Measurements from ENCODE around the gene NDOR1.

NDOR1 gene

DNA sequence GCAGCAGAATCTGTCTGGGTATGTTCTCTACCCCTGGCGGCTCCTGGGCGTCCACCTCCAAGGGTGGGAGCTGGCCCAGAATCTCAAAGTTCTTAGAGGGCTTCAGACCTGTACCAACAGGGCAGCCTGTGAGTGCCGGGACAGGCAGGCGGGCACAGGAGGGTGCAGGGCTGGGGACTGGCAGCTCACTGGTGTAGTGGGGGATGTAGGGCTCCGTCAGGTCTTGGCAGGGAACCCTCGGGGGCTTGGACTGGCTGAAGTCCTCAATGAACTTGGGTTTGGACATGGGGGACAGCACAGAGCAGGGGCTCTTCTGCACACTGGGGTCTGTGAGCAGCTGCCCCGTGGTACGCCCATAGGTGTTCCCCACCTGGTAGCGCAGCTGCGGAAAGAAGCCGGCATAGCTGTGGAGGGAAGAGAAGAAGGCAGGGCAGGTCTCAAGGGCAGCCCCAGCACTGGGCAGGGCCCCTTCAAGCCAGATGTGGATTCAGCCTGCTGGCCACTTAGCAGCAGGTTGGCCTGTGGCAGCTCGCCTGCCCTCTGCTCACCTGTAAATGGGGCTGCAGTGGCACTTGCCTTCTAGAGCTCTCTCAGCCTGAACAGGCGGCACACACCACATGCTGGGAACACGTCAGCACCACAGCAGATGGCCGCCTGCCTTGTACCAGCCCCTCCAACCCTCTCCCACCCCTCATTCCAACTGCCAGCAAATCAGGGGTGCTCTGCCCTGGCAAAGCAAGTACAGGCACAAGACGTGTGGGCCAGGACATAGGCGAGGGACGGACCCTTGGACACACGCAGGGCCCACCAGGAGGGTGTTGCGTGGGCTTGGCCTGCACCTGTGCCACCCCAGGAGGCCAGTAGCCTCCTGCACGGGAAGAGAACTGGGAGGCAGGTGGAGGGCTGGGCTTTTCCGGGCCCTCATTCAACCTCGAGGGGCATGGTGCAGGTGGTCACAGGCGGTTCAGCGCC is 40.2 kb downstream of the NDOR1 start:
- DNase-seq = no peak

DNA sequence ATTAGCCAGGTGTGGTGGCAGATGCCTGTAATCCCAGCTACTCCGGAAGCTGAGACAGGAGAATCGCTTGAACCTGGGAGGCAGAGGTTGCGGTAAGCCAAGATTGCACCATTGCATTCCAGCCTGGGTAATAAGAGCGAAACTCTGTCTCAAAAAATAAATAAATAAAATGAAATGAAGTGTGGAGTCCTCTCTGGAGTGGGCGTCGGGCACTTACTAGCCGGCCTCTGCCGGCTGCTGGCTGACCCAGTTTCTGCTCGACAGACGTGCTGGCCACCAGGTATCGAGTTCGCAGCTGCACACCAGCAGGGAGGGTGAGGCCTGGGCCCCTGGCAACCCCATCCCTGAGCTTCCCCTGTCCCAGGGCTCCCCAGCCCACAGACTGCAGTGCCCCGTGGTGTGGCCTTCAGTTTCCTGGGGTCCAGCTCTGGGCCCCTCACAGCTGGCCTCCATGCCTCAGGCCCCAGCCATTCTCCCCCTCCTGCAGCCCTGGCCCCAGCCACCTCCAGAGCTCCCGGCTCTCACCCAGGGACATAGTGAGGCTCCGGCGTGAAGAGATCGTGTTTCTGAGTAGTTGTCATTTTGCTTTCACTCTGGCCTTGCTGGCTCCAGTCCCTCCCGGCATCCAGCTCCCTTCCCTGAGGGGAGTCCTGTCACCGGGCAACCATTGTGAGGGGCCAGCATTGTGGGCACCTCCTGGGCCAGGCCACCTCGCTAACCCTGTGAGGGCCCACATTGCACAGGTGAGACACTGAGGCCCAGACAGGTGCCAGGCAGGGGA is 41.8 kb downstream of the NDOR1 start:
- DNase-seq = no peak

DNA sequence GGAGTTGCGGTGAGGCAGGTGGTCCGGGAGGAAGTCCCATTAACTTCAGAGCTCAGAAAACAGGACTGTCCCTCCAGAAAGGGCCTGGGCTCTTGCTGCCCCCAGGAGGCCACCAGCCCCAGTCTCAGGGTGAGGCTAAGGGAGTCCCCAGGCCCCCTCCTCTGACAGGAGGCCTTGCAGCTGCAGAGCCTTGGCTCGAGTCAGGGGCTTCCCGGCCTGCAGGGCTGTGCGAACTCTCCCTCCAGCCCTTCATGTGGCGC is 42.3 kb downstream of the NDOR1 start:
- DNase-seq = no peak

DNA sequence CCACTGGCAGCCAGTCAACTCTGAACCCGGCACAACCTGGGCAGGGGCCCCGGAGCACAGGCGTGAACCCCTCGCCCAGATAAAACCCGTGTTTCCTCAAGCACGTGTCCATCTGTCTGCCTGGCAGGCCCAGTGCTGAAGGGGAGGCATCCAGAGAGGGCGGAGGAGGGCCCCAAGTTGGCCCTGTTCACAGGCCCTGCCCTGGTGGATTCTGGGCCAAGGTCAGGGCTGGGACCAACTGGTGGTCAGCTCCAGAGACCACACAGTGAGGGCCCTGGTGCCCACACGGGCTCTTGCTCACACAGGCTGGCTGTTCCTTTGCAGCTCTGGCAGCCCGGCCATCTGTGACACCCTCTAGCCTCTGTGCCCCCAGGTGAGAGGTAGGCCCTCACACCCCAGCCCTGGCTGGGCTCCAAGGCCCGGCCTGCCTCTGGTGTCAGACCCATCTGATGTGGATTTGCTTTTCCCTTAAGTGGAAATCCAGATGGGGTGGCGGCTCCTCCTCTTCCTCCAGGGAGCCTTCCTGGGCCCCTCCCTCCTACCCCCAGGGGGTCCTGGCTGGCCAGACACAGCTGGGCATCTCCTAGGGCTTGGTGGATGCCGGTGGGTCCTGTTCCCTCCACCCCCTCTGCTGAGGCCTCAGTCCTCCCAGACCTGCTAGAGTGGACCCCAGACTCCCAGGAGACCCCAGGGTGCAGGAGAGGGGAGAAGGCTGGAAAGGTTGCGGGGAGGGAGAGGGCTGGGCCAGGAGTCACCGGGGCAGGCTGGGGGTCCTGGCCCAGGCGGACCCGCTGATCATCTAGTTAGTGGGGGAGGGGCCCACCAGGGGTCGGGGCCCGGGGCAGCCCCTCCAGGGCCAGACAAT is 45.1 kb downstream of the NDOR1 start:
- no peak for DNase-seq

DNA sequence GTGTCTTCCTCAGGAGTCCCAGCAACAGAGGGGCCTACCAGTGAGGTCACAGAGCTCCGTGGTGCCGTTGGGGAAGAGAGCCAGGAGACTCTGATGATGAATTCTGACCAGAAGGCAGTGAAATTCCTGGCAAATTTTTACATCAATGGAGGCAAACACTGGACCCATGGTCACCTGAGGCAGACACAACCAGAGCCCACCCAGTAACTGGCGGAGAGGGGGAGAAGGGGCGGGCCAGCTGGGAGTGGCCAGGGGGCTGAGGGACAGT is 45.6 kb downstream of the NDOR1 start, which contains the start of gene STPG3:
STPG3 (plus strand) TSS at position 93 of the 268 bp plus-strand sequence; CDS start at position 94, 1 bp downstream.
- no peak for DNase-seq

DNA sequence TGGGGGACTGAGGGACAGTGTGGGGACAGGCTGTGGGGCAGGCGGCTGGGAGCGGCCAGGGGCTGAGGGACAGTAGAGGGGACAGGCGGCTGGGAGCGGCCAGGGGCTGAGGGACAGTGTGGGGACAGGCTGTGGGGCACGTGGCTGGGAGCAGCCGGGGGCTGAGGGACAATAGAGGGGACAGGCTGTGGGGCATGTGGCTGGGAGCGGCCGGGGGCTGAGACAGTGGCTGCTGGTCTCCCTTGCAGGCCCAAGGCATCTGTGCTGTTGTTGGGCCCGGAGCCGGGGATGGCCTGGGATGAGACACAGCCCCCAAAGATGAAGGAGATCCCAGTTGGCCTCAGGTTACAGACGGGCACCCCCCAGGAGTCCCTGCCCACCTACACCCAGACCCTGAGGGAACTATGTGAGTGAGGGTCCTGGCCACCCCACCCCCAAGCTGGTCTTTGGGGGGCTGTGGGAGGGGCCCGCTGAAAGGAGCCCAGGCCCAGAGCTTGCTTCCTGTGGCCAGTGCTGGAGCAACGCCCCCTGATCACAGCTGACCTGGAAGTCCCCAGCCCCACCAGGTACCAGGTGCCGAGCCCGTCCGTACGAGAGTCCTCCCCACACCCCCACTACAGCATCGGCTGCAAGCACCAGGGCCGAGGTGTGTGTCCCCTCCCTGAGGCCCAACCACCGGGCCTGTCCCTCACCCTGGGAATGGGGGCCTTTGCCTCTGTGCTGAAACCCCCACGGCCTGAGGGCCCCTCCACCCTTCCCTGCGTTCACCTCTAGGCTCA is 46.2 kb downstream of the NDOR1 start:
- no peak for DNase-seq

DNA sequence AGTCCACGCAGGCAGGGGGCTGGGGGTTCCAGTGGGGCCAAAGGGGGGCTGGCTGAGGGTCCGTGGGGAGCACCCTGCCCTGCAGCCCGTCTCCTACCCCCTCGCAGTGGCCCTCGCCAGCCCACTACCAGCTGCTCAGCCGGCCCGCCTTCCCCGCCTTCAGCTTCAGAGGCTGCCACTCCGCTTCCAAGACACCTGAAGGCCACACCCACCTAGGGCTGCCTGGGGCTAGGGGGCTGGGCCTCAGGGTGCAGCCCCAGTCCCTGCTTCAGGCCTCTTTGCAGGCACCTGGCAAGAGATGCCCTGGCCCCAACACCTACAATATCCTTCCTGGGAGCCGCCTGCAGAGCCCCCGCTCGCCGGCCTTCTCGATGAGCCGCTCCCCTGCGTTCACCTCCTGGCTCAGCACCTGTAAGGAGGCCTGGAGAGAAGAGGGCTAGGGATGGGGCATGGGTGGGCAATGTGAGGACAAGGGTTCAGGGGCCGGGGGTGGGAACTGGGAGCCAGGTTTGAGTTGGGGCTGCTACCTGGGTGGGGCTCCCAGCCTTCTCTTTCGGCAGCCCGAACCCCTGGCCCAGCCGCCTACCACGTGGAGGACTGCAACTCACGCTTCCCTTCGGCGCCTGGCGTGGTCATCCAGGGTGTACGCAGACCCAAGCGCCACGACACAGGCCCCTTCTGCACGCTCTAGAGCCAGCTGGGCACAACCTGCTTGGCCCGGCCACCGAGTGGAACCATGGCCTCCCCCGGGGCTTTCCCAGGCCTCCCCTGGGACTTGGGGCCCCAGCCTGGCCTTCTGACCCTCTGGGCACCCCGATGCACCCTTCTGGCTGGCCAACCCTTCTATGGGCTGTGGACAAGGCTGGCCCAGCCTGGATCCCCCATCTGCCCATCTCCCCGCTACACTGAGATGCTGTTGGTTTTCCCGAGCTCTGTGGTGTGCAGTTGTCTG is 47.3 kb downstream of the NDOR1 start:
- DNase-seq = no peak

DNA sequence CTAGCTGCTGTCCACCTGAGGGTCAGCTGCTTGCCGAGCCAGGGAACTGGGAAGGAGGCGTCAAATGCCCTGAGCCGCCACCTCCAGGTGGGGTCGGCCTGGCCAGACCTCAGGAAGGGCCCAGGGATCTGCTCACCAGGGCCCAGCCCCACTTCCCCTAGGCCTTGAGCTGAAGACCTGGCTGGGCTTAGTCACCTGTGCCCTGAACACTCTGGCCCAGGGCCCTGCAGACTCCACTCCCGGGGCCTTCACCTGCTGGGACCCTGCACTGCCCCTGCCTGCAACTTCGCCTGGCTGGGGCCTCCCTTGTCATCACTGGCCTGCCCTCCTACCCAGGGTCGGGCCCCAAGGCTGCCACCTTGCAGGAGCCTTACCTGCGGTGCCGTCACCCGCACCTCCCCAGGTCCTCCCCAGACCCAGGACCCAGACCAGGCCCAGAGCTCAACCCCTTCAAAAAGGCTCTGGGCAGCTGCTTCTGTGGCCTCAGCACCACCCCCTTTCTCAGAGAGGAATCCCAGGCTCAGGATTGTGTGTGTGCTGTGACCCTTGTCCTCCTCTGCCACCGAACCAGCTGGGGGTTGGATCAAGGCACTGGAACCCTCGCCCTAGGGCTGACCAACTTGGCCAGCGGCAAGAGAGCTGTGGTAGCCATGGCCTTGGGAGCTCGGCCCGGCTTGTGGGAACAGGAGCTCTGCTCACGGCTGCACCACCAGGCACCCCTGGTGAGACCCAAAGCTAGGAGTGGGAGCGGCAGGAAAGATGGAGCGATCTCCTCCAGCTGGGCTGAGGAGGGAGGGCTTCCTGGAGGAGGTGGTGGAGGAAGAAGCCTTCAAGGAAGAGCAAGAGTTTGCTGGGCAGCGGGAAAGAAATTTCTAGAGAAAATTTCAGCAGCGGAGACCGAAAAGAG is 48.5 kb downstream of the NDOR1 start:
- no peak for DNase-seq

DNA sequence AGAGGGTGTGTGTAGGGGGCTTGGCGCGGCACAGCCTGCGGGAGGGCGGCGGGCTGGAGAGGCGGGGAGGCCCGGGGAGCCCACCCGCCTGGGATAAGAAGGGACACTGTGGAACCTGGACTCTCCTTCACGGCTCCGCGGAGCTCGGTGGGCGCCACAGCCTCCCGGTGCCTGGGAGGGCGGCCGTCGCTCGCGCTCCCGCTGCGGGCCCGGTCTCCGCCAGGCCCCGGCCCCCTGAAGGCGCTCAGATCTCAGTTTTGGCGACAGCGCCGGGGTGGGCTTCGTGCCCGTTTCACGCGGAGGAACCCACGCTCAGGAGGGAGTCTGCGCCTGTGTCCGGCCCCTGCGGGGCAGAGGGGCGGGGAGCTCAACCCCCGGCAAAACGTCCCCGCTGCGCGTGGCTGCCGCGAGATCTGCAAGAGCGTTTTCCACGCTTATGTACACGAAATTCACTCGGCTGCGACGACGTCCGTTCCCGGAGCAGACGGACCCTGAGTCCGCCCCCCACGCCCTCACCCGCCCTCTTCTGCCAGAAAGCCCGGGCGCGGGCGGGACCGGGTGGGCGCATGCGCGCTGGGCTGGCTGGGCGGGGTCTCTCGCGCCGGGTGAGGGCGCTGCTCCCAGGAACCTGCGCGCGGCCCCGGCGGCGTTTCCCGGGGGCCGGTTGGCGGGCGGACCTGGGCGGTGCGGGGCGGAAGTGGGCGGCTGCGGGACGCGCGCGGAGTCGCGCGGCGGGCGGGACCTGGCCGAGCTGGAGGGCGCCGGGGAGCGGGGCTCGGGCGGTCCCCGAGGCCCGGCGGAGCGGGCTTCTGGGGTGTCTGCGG is 49.3 kb downstream of the NDOR1 start, which contains the start of gene NELFB:
NELFB (plus strand) TSS at position 704 of the 824 bp plus-strand sequence.
- peak; percentile 52 for DNase-seq

DNA sequence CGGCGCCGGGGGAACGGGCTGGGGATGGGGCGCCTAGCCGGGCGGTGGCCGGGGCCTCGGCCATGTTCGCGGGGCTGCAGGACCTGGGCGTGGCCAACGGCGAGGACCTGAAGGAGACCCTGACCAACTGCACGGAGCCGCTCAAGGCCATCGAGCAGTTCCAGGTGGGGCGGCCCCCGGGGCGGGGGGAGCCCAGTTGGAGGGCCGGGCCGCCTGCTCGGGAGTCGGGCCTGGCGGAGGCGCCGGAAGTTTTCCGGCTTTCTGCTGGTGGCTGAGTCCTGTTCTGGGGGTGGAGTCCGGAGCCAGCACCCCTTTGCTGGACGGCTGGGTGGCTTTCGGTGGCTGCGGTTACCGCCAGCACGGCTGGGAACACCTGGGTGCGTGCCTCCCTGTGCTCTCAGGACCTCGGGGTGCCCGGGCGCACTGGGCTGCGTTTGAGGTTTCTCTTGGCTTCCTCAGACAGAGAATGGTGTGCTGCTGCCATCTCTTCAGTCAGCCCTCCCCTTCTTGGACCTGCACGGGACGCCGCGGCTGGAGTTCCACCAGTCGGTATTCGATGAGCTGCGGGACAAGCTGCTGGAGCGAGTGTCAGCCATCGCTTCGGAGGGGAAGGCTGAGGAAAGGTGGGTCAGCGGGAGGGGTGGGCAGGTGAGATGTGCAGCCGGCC is 50.1 kb downstream of the NDOR1 start:
- DNase-seq = no peak

DNA sequence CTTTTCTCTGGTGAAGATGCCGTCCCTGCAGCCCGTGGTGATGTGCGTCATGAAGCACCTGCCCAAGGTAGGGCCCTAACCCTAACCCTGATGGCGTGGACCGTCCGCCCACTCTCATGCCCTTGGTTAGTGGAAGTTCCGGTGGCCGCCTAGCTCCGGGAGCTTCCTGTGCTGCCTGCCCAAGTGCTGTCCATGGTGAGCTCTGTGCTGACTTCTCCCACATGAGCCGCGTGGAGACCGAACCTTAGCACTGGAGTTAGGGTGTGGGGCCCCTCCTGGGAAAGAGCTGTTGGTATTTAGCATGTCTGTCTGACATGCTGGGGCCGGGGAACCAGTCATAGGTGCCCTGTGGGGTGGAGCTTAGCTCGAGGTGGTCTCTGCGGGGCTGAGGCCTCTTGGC is 50.9 kb downstream of the NDOR1 start:
- no peak for DNase-seq

DNA sequence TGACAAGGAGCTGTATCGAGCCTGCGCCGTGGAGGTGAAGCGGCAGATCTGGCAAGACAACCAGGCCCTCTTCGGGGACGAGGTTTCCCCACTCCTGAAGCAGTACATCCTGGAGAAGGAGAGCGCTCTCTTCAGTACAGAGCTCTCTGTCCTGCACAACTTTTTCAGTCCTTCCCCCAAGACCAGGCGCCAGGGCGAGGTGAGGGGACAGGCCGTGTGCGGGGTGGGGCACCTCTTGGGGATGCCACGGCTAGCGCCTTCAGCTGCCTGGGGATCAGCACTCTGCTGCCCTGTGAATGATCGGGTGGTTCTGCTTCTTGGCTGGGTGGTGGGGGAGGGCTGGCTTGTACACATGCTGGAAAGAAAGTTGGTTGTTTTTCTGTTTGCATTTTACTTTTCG is 51.4 kb downstream of the NDOR1 start:
- no peak for DNase-seq

DNA sequence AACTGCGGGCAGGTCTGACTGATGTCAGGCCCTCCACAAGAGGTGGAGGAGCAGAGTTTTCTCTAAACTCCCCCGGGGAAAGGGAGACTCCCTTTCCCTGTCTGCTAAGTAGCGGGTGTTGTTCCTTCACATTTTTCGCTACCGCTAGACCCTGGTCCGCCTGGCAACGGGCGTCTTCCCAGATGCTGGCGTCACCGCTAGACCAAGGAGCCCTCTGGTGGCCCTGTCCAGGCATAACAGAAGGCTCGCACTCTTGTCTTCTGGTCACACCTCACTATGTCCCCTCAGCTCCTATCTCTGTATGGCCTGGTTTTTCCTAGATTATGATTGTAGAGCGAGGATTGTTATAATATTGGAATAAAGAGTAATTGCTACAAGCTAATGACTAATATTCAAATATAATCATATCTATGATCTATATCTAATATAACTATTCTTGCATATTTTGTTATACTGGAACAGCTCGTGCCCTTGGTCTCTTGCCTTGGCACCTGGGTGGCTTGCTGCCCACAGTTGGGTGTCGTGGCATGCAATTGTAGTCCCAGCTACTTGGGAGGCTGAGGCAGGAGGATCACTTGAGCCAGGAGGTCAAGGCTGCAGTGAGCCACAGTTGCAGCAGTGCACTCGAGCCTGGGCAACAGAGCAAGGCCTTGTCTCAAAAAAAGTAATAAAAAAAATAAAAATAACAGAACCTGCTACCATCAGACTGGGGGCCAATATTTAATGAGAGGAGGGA is 56.8 kb downstream of the NDOR1 start:
- peak; percentile 5 for DNase-seq

DNA sequence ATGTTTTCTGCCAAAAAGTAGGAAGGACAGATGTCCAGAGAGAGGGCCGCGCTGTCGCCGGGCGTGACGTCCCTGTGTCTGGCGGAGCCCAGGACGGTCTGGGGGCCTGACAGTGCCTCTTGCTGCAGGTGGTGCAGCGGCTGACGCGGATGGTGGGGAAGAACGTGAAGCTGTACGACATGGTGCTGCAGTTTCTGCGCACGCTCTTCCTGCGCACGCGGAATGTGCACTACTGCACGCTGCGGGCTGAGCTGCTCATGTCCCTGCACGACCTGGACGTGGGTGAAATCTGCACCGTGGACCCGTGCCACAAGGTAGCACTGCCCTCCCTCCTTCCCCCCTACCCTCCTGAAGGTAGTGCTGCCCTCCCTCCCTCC is 57.4 kb downstream of the NDOR1 start:
- no peak for DNase-seq

DNA sequence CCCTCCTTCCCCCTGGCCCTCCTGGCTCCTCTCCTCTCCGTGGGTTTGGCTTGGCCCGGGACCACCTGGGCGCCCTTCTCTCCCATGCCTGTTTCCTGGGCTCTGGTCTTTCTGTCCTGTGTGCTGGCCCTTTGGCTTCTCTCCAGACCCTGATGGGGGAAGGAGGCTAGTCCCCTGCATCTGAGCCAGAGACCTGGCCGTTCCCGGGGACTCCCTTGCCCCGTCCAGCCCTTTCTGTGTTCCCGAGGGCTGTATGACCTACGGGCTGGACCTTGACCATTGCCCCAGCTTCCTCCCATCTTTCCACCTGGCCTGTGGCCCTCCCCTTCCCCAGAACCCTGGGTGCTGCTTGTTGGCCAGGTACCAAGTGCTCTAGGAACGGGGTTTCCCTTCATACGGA is 58.0 kb downstream of the NDOR1 start:
- DNase-seq = no peak

DNA sequence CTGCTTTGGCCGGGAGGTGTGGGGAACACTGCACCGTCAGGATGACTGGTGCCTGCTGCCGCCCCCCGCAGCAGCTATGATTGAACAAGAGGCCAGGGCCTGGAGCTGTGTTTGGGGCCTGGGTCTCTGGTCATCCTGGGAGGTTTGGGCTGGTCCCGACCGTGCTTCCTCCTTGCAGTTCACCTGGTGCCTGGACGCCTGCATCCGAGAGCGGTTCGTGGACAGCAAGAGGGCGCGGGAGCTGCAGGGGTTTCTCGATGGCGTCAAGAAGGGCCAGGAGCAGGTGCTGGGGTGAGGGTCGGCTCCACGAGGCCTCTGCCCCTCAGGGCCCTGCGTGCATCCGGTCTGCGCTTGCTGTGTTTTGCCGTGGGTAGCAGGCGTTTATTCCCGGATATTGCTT is 58.6 kb downstream of the NDOR1 start:
- no peak for DNase-seq

DNA sequence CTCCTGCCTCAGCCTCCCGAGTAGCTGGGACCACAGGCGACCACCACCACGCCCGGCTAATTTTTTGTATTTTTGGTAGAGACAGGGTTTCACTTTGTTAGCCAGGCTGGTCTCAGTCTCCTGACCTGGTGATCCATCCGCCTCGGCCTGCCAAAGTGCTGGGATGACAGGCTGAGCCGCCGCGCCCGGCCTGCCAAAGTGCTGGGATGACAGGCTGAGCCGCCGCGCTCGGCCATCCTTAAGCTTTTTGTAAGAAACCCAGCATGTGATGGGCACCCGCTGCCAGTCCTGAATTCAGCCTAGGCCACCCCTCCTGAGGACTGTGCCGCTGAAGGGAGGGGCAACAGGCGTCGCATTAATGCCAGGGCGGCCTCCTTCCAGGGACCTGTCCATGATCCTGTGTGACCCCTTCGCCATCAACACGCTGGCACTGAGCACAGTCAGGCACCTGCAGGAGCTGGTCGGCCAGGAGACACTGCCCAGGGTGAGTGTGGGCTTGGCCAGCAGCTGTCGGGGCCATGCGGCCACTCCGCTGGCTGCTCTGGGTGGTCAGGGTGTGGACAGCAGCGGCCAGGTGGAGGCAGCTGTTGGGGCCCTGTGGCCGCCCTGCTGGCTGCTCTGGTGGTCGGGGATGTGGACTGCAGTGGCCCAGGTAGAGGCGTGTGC is 60.1 kb downstream of the NDOR1 start:
- no peak for DNase-seq

DNA sequence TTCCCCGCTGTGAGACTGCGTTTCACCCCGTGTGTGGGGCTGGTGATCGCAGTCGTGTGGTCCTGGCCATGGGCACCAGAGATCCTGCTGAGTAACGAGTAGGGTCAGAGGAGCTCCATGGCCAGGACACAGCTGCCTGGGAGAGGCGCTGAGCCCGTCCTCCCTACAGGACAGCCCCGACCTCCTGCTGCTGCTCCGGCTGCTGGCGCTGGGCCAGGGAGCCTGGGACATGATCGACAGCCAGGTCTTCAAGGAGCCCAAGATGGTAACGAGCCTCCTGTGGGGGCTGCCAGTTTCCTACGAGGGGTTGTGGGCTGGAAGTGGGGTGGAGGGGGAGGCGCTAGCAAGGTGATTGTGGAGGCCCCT is 60.6 kb downstream of the NDOR1 start:
- DNase-seq = no peak
